PC-3 (cell line): ENCODE data around the gene ROBO2. TPM values are rescaled to one million over a fixed set of nuclear protein-coding genes. Genes with fewer than 3 reads are reported as not detected.

Source experiments
- ATAC-seq: fragments of 200-7000 bp; cut with Tn5 transposase; 2 replicates; pipeline ENCODE4 v1.9.1; 2020; ENCODE audit warnings: mild to moderate bottlenecking, moderate library complexity
- BruUV-seq: library from RNA; stranded (reverse); fragments of 400-500 nt; replicated peaks from 2 replicates; lab custom pipeline; 2021; lab: Mats Ljungman, UMichigan
- CTCF ChIA-PET: fragments of 300-600 bp; sonication (Branson Sonifier 250); formaldehyde crosslinking; loops from one replicate; lab custom pipeline; 2022; ENCODE audit warnings: antibody characterized with exemption; lab: Charles Lee
- POLR2A ChIA-PET: fragments of 300-600 bp; sonication (Branson Sonifier 250); formaldehyde crosslinking; loops from one replicate; lab custom pipeline; 2022; ENCODE audit warnings: antibody characterized with exemption; ENCODE audit not compliant: unreplicated experiment; lab: Charles Lee
- DNase-seq: peaks from one replicate; pipeline ENCODE4 v3.0.0-alpha.2; 2015
- H2AFZ ChIP-seq: fragments of 300-600 bp; sonication (generic); 2 replicates; pipeline ENCODE4 v1.6.0; 2016; ENCODE audit warnings: antibody characterized with exemption, low read length
- H3F3A ChIP-seq: fragments of 300-600 bp; sonication (generic); one replicate; pipeline ENCODE4 v1.6.0; 2017; ENCODE audit warnings: antibody characterized with exemption, low read length, control low read depth, mild to moderate bottlenecking; ENCODE audit not compliant: unreplicated experiment
- H3K27ac ChIP-seq: fragments of 300-600 bp; sonication (generic); 2 replicates; pipeline ENCODE4 v1.5.1; 2016; ENCODE audit warnings: mild to moderate bottlenecking, low read length
- H3K27me3 ChIP-seq: fragments of 300-600 bp; sonication (generic); 2 replicates; pipeline ENCODE4 v1.6.1; 2016; ENCODE audit warnings: low read length, mixed read lengths
- H3K36me3 ChIP-seq: fragments of 300-600 bp; sonication (generic); 2 replicates; pipeline ENCODE4 v1.6.1; 2016; ENCODE audit warnings: low read depth, mixed run types, low read length, mixed read lengths
- H3K4me1 ChIP-seq: fragments of 300-600 bp; sonication (generic); 2 replicates; pipeline ENCODE4 v1.5.1; 2016; ENCODE audit warnings: low read length; ENCODE audit not compliant: insufficient read depth
- H3K4me2 ChIP-seq: fragments of 300-600 bp; sonication (generic); 2 replicates; pipeline ENCODE4 v1.6.0; 2016; ENCODE audit warnings: low read length
- H3K4me3 ChIP-seq: fragments of 300-600 bp; sonication (generic); 2 replicates; pipeline ENCODE4 v1.5.1; 2016; ENCODE audit warnings: mild to moderate bottlenecking, low read length, mixed read lengths
- H3K79me2 ChIP-seq: fragments of 300-600 bp; sonication (generic); 2 replicates; pipeline ENCODE4 v1.6.1; 2017; ENCODE audit warnings: low read length, mixed read lengths
- H3K9ac ChIP-seq: fragments of 300-600 bp; sonication (generic); 2 replicates; pipeline ENCODE4 v1.6.0; 2016; ENCODE audit warnings: mild to moderate bottlenecking, low read length
- H3K9me2 ChIP-seq: fragments of 300-600 bp; sonication (generic); replicated peaks from 2 replicates; pipeline ENCODE4 v1.6.1; 2016; ENCODE audit warnings: mixed run types, low read length, mixed read lengths
- H3K9me3 ChIP-seq: fragments of 300-600 bp; sonication (generic); 2 replicates; pipeline ENCODE4 v1.6.1; 2016; ENCODE audit warnings: low read length, mixed read lengths
- H4K20me1 ChIP-seq: fragments of 300-600 bp; sonication (generic); 2 replicates; pipeline ENCODE4 v1.6.1; 2016; ENCODE audit warnings: low read length, mixed read lengths
- CTCF ChIP-seq: fragments of 300-600 bp; sonication (generic); conservative IDR thresholded peaks from 2 replicates; pipeline ENCODE4 v1.5.1; 2017; ENCODE audit warnings: antibody characterized with exemption, low read depth, mild to moderate bottlenecking, low read length
- EZH2 ChIP-seq: fragments of 300-600 bp; sonication (generic); IDR thresholded peaks from one replicate; pipeline ENCODE4 v1.6.1; 2017; ENCODE audit warnings: antibody characterized with exemption, mild to moderate bottlenecking, low read length; ENCODE audit not compliant: unreplicated experiment
- EZH2phosphoT487 ChIP-seq: fragments of 300-600 bp; sonication (generic); IDR thresholded peaks from 2 replicates; pipeline ENCODE4 v1.6.1; 2018; ENCODE audit warnings: mild to moderate bottlenecking, antibody characterized with exemption, low read length, borderline replicate concordance
- intact Hi-C: fragments of 100-400 bp; cut with micrococcal nuclease; formaldehyde crosslinking; loops from 2 replicates; pipeline ENCODE4 v1.9.0; 2023
- total RNA-seq: library from RNA; depleted of rRNA; stranded (reverse); fragments of >200 nt; gene quantifications from 2 replicates; pipeline ENCODE4 v1.2.3, GENCODE V29; 2014

Gene ROBO2
- total RNA-seq, 1 experiment from 2014 or later = not detected

GRCh38 chr3:77530870-77531269 is 491.0 kb downstream of the ROBO2 start:
- no peaks in the 10 kb centered on the region for H3F3A ChIP-seq
- H3K9ac ChIP-seq = no peak overlapping the region
- no peak overlapping the region for H3K27ac ChIP-seq
- H3K9me2 ChIP-seq = no peaks in the 10 kb centered on the region
- no peaks in the 10 kb centered on the region for H3K4me1 ChIP-seq
- no peaks in the 10 kb centered on the region for H4K20me1 ChIP-seq
- TF ChIP-seq EZH2 (no peak), CTCF (no peak), EZH2phosphoT487 (no peak)
- no peak overlapping the region for H3K4me3 ChIP-seq
- H3K9me3 ChIP-seq = 0 out of 2 replicates have a peak, but pooled peaks cover 5% of the 10 kb centered on the region
- no TSS peak for BruUV-seq
- H3K36me3 ChIP-seq = no peaks in the 10 kb centered on the region
- H2AFZ ChIP-seq = peak overlapping the region; percentile 24; the same call in 1 of the 2 replicates
- no peaks in the 10 kb centered on the region for H3K79me2 ChIP-seq
- ChIA-PET CTCF (no interaction called here), POLR2A (no interaction called here)
- no peaks in the 10 kb centered on the region for H3K27me3 ChIP-seq
- intact Hi-C loops = no loop called here
- ATAC-seq = no peak
- H3K4me2 ChIP-seq = no peak overlapping the region
- DNase-seq = no peak

GRCh38 chr3:77535116-77535515 is 495.2 kb downstream of the ROBO2 start:
- Histone ChIP-seq H3K4me3 (no peak overlapping the region), H3K4me2 (no peak overlapping the region), H3K79me2 (no peaks in the 10 kb centered on the region), H3K36me3 (no peaks in the 10 kb centered on the region), H3K9me3 (0 out of 2 replicates have a peak, but pooled peaks cover 5% of the 10 kb centered on the region), H3F3A (no peaks in the 10 kb centered on the region), H3K9ac (no peak overlapping the region), H2AFZ (no peak overlapping the region), H3K9me2 (no peaks in the 10 kb centered on the region), H3K27me3 (no peaks in the 10 kb centered on the region), H4K20me1 (no peaks in the 10 kb centered on the region), H3K4me1 (no peaks in the 10 kb centered on the region), H3K27ac (no peak overlapping the region)
- POLR2A ChIA-PET = no interaction called here
- ATAC-seq (no peak), DNase-seq (no peak)
- CTCF ChIA-PET = no interaction called here
- TF ChIP-seq EZH2 (no peak), CTCF (no peak), EZH2phosphoT487 (no peak)
- intact Hi-C loops = no loop called here
- no TSS peak for BruUV-seq

- no peaks in the 10 kb centered on the region for H3K79me2 ChIP-seq
- H3K36me3 ChIP-seq = no peaks in the 10 kb centered on the region
- H4K20me1 ChIP-seq = no peaks in the 10 kb centered on the region
- no peak overlapping the region for H3K9ac ChIP-seq
- no peak for TF ChIP-seq EZH2
- TF ChIP-seq CTCF = no peak
- no peak for TF ChIP-seq EZH2phosphoT487
- no peaks in the 10 kb centered on the region for H3K4me1 ChIP-seq
- no peaks in the 10 kb centered on the region for H3K27me3 ChIP-seq
- 0 out of 2 replicates have a peak, but pooled peaks cover 5% of the 10 kb centered on the region for H3K9me3 ChIP-seq
- DNase-seq (peak; percentile 20), ATAC-seq (peak; percentile 45; the same call in 1 of the 2 replicates)
- no peak overlapping the region for H3K4me3 ChIP-seq
- no peaks in the 10 kb centered on the region for H3K9me2 ChIP-seq
- BruUV-seq = no TSS peak
- H3K27ac ChIP-seq = no peak overlapping the region
- H3K4me2 ChIP-seq = no peak overlapping the region
- no peak overlapping the region for H2AFZ ChIP-seq
- intact Hi-C loops = no loop called here
- no peaks in the 10 kb centered on the region for H3F3A ChIP-seq
- ChIA-PET CTCF (no interaction called here), POLR2A (no interaction called here)
Observed at GRCh38 chr3:77536038-77536775, 496.3 kb downstream of the ROBO2 start.
